Mucosa of rectum (tissue), 2 donors: Measurements from ENCODE around the gene DGKB.

Experiments used
- H3K27ac ChIP-seq, 2 donors: one replicate each; pipeline ENCODE4 v1.7.0; 2013; ENCODE audit warnings: inconsistent platforms in 2 of 2, low read depth in 2 of 2, low read length in 2 of 2
- H3K27me3 ChIP-seq, 2 donors: one replicate each; pipeline ENCODE4 v1.7.0; 2013; ENCODE audit warnings: low read length in 2 of 2; ENCODE audit not compliant: control insufficient read depth in 2 of 2, insufficient read depth in 2 of 2
- H3K36me3 ChIP-seq, 2 donors: one replicate each; pipeline ENCODE4 v1.7.0; 2013; ENCODE audit warnings: low read length in 2 of 2; ENCODE audit not compliant: control insufficient read depth in 2 of 2, insufficient read depth in 2 of 2
- H3K4me1 ChIP-seq, 2 donors: one replicate each; pipeline ENCODE4 v1.7.0; 2013; ENCODE audit warnings: low read length in 2 of 2, mild to moderate bottlenecking in 1 of 2; ENCODE audit not compliant: control insufficient read depth in 2 of 2, insufficient read depth in 2 of 2
- H3K4me3 ChIP-seq, 2 donors: one replicate each; pipeline ENCODE4 v1.7.0; 2013; ENCODE audit warnings: low read length in 2 of 2
- H3K9ac ChIP-seq, 2 donors: one replicate each; pipeline ENCODE4 v1.7.0; 2013; ENCODE audit warnings: low read length in 2 of 2, low read depth in 1 of 2, mild to moderate bottlenecking in 1 of 2
- H3K9me3 ChIP-seq, 2 donors: one replicate each; pipeline ENCODE4 v1.7.0; 2013; ENCODE audit warnings: low read length in 2 of 2; ENCODE audit not compliant: control insufficient read depth in 2 of 2
- donor health status: healthy.
- donor health status: Normal muscosa, but diverticular disease.

Gene DGKB

GRCh38 chr7:14685167-14685566, 217.4 kb downstream of the DGKB start:
- H3K4me1 ChIP-seq: no peaks in the 10 kb centered on the region
- H3K27ac ChIP-seq: no peak overlapping the region
- H3K4me3 ChIP-seq: no peak overlapping the region
- H3K27me3 ChIP-seq: no peaks in the 10 kb centered on the region
- H3K9me3 ChIP-seq: no peaks in the 10 kb centered on the region
- no peaks in the 10 kb centered on the region for H3K36me3 ChIP-seq
- no peak overlapping the region for H3K9ac ChIP-seq

- H3K27ac ChIP-seq: no peak overlapping the region
- no peaks in the 10 kb centered on the region for H3K9me3 ChIP-seq
Observed at GRCh38 chr7:14682910-14683465, 219.6 kb downstream of the DGKB start.

DNA sequence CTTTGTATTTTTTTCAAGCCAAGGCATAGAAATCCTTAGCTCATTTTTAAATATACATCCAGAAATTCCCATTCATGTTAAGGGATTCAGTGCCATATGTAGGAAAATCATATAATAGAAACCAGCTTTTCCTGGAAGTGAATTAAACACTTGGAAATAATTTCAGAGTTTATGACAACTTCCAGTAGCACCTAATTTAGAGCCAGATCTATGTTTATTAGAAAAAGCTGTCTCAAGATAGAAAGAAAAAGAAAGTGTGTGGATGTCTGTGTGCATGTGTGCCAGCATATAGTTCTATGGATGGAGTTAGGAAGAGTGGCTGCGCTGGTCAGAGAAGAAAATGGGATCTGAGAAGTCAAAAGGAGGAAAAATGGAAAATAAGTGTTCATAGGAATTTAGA, 225.7 kb downstream of the DGKB start:
- H3K27ac ChIP-seq: no peak overlapping the region
- H3K27me3 ChIP-seq: no peaks in the 10 kb centered on the region
- no peaks in the 10 kb centered on the region for H3K36me3 ChIP-seq
- no peaks in the 10 kb centered on the region for H3K4me1 ChIP-seq
- H3K4me3 ChIP-seq: no peak overlapping the region
- no peaks in the 10 kb centered on the region for H3K9me3 ChIP-seq
- H3K9ac ChIP-seq: no peak overlapping the region

More at GRCh38 chr7:14682910-14683465, 219.6 kb downstream of the DGKB start:
- Histone ChIP-seq H3K4me3 (no peak overlapping the region), H3K36me3 (no peaks in the 10 kb centered on the region), H3K27me3 (no peaks in the 10 kb centered on the region), H3K4me1 (no peaks in the 10 kb centered on the region), H3K9ac (no peak overlapping the region)

DNA sequence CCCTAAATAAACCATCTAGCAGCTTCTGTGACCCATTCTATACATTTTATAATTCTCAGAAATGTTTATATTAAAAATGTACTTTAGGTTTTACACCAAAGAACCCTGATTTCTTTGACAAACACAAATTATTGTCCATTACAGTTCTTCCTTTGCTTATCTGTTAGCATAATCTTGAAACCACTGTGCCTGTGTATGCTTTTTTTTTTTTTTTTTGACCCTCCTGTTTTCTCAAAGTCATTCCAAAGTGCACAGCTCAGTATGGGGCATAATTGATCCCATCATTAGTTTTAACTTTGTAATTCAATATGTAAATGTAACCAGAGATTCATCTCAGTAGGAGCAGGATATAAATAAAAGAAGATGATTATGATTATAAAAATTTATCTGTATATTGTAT, 229.3 kb downstream of the DGKB start:
- H3K4me3 ChIP-seq: no peak overlapping the region
- no peaks in the 10 kb centered on the region for H3K4me1 ChIP-seq
- H3K9ac ChIP-seq: no peak overlapping the region
- H3K9me3 ChIP-seq: no peaks in the 10 kb centered on the region
- no peak overlapping the region for H3K27ac ChIP-seq
- no peaks in the 10 kb centered on the region for H3K27me3 ChIP-seq
- no peaks in the 10 kb centered on the region for H3K36me3 ChIP-seq

DNA sequence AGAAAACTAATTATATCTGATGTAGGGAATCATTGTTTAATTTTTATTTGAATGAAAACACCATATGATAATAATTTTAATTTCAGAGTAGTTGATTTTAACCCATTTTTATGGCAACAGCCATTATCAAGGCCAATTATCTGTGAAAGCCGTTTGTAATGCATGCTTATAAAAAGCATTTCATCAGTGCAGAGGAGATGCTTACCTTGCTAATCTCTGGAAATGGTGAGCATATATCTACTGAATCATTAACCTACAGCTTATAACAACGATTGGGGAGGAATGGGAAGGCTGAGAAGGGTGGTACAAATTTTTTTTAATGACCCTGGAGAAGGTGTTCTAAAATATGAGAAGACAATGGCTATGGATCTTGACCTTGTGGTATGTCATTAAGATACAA, 235.6 kb downstream of the DGKB start:
- H3K4me1 ChIP-seq: no peaks in the 10 kb centered on the region
- no peak overlapping the region for H3K27ac ChIP-seq
- H3K9me3 ChIP-seq: no peaks in the 10 kb centered on the region
- no peak overlapping the region for H3K9ac ChIP-seq
- H3K27me3 ChIP-seq: no peaks in the 10 kb centered on the region
- no peaks in the 10 kb centered on the region for H3K36me3 ChIP-seq
- H3K4me3 ChIP-seq: no peak overlapping the region

DNA sequence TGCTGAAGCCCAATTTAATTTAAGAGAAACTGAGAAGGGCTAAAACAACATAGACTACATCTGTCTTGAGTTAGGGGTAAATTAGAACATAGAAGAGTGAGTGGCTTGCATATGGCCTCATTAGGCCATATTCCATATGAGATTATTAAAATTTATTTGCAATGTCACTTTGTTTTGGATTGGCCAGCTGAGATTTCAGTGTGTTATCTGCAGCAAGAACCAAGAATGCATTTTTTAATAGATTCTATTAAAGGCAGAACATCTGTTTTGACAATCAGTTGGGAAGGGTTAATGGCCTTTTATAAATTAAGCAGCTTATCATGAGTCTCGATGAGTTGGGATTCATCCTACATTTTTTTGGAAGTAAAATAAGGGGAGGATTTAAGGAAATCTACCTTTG, 236.2 kb downstream of the DGKB start:
- no peaks in the 10 kb centered on the region for H3K4me1 ChIP-seq
- H3K27me3 ChIP-seq: no peaks in the 10 kb centered on the region
- H3K9ac ChIP-seq: no peak overlapping the region
- H3K36me3 ChIP-seq: no peaks in the 10 kb centered on the region
- H3K9me3 ChIP-seq: no peaks in the 10 kb centered on the region
- H3K4me3 ChIP-seq: no peak overlapping the region
- no peak overlapping the region for H3K27ac ChIP-seq

DNA sequence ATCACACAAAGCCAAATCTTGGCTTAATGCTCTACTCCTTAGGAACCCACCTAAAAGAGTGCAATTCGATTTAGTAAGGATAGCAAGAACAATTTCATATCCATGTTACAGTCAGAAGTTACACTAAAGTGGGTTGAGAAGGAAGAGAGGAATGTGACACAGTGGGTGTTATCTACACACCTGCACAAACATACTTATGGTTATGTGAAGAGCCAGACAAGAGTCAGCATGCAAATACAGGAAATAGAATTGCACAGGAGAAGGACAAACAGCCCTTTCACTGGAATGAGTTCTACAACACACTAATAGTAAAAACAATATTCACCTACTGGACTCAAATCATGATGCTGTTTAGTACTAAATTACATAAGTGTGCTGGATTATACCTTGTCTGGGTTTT, 262.8 kb downstream of the DGKB start:
- no peaks in the 10 kb centered on the region for H3K36me3 ChIP-seq
- H3K4me1 ChIP-seq: peaks cover 3 to 8% of the 10 kb centered on the region in 2 donors
- no peak overlapping the region for H3K9ac ChIP-seq
- H3K27me3 ChIP-seq: no peaks in the 10 kb centered on the region
- H3K4me3 ChIP-seq: no peak overlapping the region
- no peak overlapping the region for H3K27ac ChIP-seq
- H3K9me3 ChIP-seq: peaks cover 1% of the 10 kb centered on the region in 2 donors

- H3K4me1 ChIP-seq: peaks cover 3 to 8% of the 10 kb centered on the region in 2 donors
- no peaks in the 10 kb centered on the region for H3K27me3 ChIP-seq
- no peak overlapping the region for H3K9ac ChIP-seq
- no peak overlapping the region for H3K4me3 ChIP-seq
- no peak overlapping the region for H3K27ac ChIP-seq
- H3K36me3 ChIP-seq: no peaks in the 10 kb centered on the region
- no peaks in the 10 kb centered on the region for H3K9me3 ChIP-seq
Observed at GRCh38 chr7:14639329-14639728, 263.2 kb downstream of the DGKB start.

GRCh38 chr7:14637968-14638367, 264.6 kb downstream of the DGKB start:
- Histone ChIP-seq H3K4me3 (no peak overlapping the region), H3K9ac (no peak overlapping the region), H3K27ac (no peak overlapping the region), H3K27me3 (no peaks in the 10 kb centered on the region), H3K4me1 (peaks cover 3 to 8% of the 10 kb centered on the region in 2 donors), H3K36me3 (no peaks in the 10 kb centered on the region), H3K9me3 (no peaks in the 10 kb centered on the region)

GRCh38 chr7:14635955-14636354, 266.6 kb downstream of the DGKB start:
- H3K27me3 ChIP-seq: no peaks in the 10 kb centered on the region
- peaks cover 3 to 8% of the 10 kb centered on the region in 2 donors for H3K4me1 ChIP-seq
- no peak overlapping the region for H3K9ac ChIP-seq
- H3K36me3 ChIP-seq: no peaks in the 10 kb centered on the region
- no peaks in the 10 kb centered on the region for H3K9me3 ChIP-seq
- H3K4me3 ChIP-seq: no peak overlapping the region
- H3K27ac ChIP-seq: no peak overlapping the region

GRCh38 chr7:14630048-14630447, 272.5 kb downstream of the DGKB start:
- Histone ChIP-seq H3K36me3 (no peaks in the 10 kb centered on the region), H3K9ac (no peak overlapping the region), H3K27me3 (no peaks in the 10 kb centered on the region), H3K4me3 (no peak overlapping the region), H3K9me3 (no peaks in the 10 kb centered on the region), H3K4me1 (no peaks in the 10 kb centered on the region), H3K27ac (no peak overlapping the region)
